ENCODE measurements around the gene ARPC1A. TPM values are rescaled to one million over a fixed set of nuclear protein-coding genes. Genes with fewer than 3 reads are reported as not detected.

Gene ARPC1A
- total RNA-seq, 3 donors from 2014 or later (not counting 1 experiment from before 2014, with no cell fraction given) = 38.1 to 48.1 (median 47.9) TPM

DNA sequence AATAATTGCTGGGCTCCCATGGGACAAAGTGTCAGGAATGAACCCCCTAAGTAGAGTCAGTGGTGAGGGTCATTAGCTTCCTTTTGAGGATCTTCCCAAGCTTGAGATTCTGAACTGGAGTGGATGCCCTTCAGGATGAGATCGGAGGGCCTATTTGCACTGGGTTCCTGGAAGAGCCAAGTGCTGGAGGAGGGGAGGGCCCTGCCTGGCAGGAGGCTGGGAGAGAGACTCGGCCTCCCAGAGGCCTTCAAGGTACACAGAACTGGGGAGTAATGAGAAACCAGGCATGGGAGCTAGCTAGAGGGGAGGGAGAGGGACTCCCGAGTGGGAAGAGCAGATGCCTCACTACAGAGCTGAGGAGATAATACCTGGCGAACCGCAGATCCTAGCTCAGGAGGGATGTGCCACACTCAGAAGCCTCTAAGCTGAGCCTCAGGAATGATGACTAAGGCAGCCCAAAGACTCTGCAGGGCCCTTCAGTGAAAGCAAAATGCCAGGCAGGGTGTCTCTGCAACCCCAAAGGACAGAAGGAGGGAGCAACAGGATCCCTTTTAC lies 73.3 kb downstream of the ARPC1A start:
- Mint-ChIP-seq H3K4me1 (peaks cover 27 to 39% of the 10 kb centered on the region in 2 donors), H3K27me3 (ENCODE audit: low read depth in 2 of 2) (no peaks in the 10 kb centered on the region), H3K9me3 (no peaks in the 10 kb centered on the region), H3K36me3 (no peaks in the 10 kb centered on the region), H3K4me3 (no peak overlapping the region), H3K27ac (peak overlapping the region; percentile 76 to 85)
- no peak for ATAC-seq
- 91% methylated on average over 5 of the region's 5 CpGs for WGBS (ENCODE audit: insufficient coverage)
- H3K9me3 ChIP-seq (ENCODE audit: control insufficient read depth, insufficient read depth, low read length) = no peaks in the 10 kb centered on the region
- DNase-seq = no peak
- H3K4me3 ChIP-seq (ENCODE audit: low read length) = no peak overlapping the region
- peaks cover 64% of the 10 kb centered on the region for H3K36me3 ChIP-seq (ENCODE audit: control insufficient read depth, insufficient read depth, low read length)
- H3K27me3 ChIP-seq (ENCODE audit: control insufficient read depth, insufficient read depth, low read length) = no peaks in the 10 kb centered on the region
- no peak overlapping the region for H3K27ac ChIP-seq (ENCODE audit: low read length)
- intact Hi-C loops (cut with micrococcal nuclease) = no loop called here
- peaks cover 6% of the 10 kb centered on the region for H3K4me1 ChIP-seq (ENCODE audit: control insufficient read depth, insufficient read depth, low read length)
- TF ChIP-seq, protein P1, sequence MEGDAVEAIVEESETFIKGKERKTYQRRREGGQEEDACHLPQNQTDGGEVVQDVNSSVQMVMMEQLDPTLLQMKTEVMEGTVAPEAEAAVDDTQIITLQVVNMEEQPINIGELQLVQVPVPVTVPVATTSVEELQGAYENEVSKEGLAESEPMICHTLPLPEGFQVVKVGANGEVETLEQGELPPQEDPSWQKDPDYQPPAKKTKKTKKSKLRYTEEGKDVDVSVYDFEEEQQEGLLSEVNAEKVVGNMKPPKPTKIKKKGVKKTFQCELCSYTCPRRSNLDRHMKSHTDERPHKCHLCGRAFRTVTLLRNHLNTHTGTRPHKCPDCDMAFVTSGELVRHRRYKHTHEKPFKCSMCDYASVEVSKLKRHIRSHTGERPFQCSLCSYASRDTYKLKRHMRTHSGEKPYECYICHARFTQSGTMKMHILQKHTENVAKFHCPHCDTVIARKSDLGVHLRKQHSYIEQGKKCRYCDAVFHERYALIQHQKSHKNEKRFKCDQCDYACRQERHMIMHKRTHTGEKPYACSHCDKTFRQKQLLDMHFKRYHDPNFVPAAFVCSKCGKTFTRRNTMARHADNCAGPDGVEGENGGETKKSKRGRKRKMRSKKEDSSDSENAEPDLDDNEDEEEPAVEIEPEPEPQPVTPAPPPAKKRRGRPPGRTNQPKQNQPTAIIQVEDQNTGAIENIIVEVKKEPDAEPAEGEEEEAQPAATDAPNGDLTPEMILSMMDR (IDR thresholded peaks at IDR 0.05) = no peak

DNA sequence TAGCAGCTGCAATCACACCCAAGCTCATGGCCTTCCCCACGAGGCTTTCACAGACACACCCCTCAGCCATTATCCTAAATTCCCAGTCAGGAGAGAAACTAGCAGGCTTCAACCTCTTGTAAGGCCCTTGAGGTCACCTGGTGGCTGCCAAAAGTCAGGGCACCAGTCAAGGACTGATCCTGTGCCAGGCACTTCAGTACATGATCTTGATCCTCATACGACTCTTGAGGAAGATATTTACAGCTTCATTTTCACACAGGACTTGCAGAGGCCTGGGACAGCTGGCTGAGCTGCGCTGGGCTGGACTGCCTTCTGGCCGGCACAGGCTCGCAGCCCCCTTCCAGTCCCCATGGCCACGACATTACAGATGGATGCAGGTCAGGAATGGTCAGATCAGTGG lies 73.9 kb downstream of the ARPC1A start:
- no peaks in the 10 kb centered on the region for H3K9me3 Mint-ChIP-seq
- H3K27ac Mint-ChIP-seq = peak overlapping the region; percentile 34 to 85
- no peak for ATAC-seq
- Histone ChIP-seq H3K27me3 (ENCODE audit: control insufficient read depth, insufficient read depth, low read length) (no peaks in the 10 kb centered on the region), H3K9me3 (ENCODE audit: control insufficient read depth, insufficient read depth, low read length) (no peaks in the 10 kb centered on the region), H3K4me3 (ENCODE audit: low read length) (no peak overlapping the region), H3K4me1 (ENCODE audit: control insufficient read depth, insufficient read depth, low read length) (peaks cover 11% of the 10 kb centered on the region), H3K36me3 (ENCODE audit: control insufficient read depth, insufficient read depth, low read length) (peaks cover 66% of the 10 kb centered on the region), H3K27ac (ENCODE audit: low read length) (no peak overlapping the region)
- DNase-seq = no peak
- intact Hi-C loops (cut with micrococcal nuclease) = no loop called here
- no peaks in the 10 kb centered on the region for H3K27me3 Mint-ChIP-seq (ENCODE audit: low read depth in 2 of 2)
- TF ChIP-seq, protein P1 (IDR thresholded peaks at IDR 0.05) = no peak
- WGBS (ENCODE audit: insufficient coverage) = 86% methylated on average over 6 of the region's 6 CpGs
- peaks cover 30 to 44% of the 10 kb centered on the region in 2 donors for H3K4me1 Mint-ChIP-seq
- H3K36me3 Mint-ChIP-seq = no peaks in the 10 kb centered on the region
- no peak overlapping the region for H3K4me3 Mint-ChIP-seq

DNA sequence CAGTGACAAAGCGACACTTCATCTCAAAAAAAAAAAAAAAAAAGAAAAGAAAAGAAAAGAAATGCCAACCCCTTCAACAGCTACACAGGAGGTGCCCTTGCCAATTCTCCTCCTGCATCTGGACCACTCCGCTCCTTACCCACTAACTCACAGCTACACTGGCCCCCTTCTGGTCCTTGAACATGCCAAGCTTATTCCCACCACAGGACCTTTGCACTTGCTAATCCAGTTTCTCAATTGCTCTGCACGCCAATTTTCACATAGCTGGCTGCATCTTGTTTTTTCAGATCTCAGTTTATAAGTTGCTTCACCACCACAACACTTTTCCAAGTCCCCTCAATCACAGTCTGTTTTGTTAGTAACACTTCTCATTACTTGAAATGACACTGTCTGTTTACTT lies 77.2 kb downstream of the ARPC1A start:
- intact Hi-C loops (cut with micrococcal nuclease) = no loop called here
- Mint-ChIP-seq H3K9me3 (no peaks in the 10 kb centered on the region), H3K27ac (peak overlapping the region; percentile 36 to 72), H3K36me3 (no peaks in the 10 kb centered on the region), H3K4me3 (no peak overlapping the region), H3K4me1 (peaks cover 43 to 56% of the 10 kb centered on the region in 2 donors), H3K27me3 (ENCODE audit: low read depth in 2 of 2) (no peaks in the 10 kb centered on the region)
- Histone ChIP-seq H3K4me1 (ENCODE audit: control insufficient read depth, insufficient read depth, low read length) (peaks cover 41% of the 10 kb centered on the region), H3K27me3 (ENCODE audit: control insufficient read depth, insufficient read depth, low read length) (no peaks in the 10 kb centered on the region), H3K36me3 (ENCODE audit: control insufficient read depth, insufficient read depth, low read length) (peaks cover 50% of the 10 kb centered on the region), H3K4me3 (ENCODE audit: low read length) (no peak overlapping the region), H3K27ac (ENCODE audit: low read length) (no peak overlapping the region), H3K9me3 (ENCODE audit: control insufficient read depth, insufficient read depth, low read length) (no peaks in the 10 kb centered on the region)
- no peak for ATAC-seq
- WGBS (ENCODE audit: insufficient coverage) = 99% methylated on average over 3 of the region's 3 CpGs
- TF ChIP-seq, protein P1 (IDR thresholded peaks at IDR 0.05) = no peak
- DNase-seq = no peak

DNA sequence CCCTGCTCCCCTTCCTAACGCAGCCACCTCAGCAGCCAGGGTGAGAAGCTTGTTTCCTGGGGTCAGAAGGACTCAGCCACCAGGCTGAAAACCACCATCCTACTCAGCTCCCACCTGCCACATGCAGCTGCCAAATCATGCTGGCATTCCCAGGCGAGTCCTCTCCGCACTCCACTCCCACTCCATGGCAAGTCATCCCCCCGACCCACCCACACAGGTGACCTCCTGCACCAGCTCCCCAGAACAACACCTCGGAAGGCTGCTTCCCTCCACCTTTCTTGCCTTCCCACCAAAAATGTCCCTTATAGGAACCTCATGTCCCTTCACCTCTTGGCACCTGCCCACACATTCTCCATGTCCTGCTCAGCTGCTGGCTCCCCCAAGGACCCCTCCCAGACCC lies 78.1 kb downstream of the ARPC1A start:
- Mint-ChIP-seq H3K4me3 (no peak overlapping the region), H3K27ac (peak overlapping the region; percentile 48 to 72), H3K36me3 (no peaks in the 10 kb centered on the region), H3K9me3 (no peaks in the 10 kb centered on the region), H3K27me3 (ENCODE audit: low read depth in 2 of 2) (no peaks in the 10 kb centered on the region), H3K4me1 (peaks cover 37 to 56% of the 10 kb centered on the region in 2 donors)
- Histone ChIP-seq H3K9me3 (ENCODE audit: control insufficient read depth, insufficient read depth, low read length) (no peaks in the 10 kb centered on the region), H3K36me3 (ENCODE audit: control insufficient read depth, insufficient read depth, low read length) (peaks cover 43% of the 10 kb centered on the region), H3K4me3 (ENCODE audit: low read length) (no peak overlapping the region), H3K4me1 (ENCODE audit: control insufficient read depth, insufficient read depth, low read length) (peaks cover 44% of the 10 kb centered on the region), H3K27me3 (ENCODE audit: control insufficient read depth, insufficient read depth, low read length) (no peaks in the 10 kb centered on the region), H3K27ac (ENCODE audit: low read length) (no peak overlapping the region)
- TF ChIP-seq, protein P1 (IDR thresholded peaks at IDR 0.05) = no peak
- WGBS (ENCODE audit: insufficient coverage) = 97% methylated on average over 5 of the region's 5 CpGs
- ATAC-seq = no peak
- no peak for DNase-seq
- intact Hi-C loops (cut with micrococcal nuclease) = no loop called here
